Measurements from ENCODE around the gene MEMO1. TPM values are rescaled to one million over a fixed set of nuclear protein-coding genes. Genes with fewer than 3 reads are reported as not detected.

MEMO1 gene
- total and polyA plus RNA-seq, 12 donors, result 22.7 to 64.3 (median 42.3) TPM

- no peak overlapping the region for H3K4me3 ChIP-seq
- 23 to 35% (median 33%) methylated on average over 1 of the region's 1 CpG for WGBS, 4 donors
- no peaks in the 10 kb centered on the region for H3K27me3 ChIP-seq
- peak in 1 of 7 donors; percentile 14 for DNase-seq
- peaks cover 0 to 8% of the 10 kb centered on the region in 2 donors for H3K4me1 ChIP-seq (replicated peaks in 1 of 2)
- no peak for TF ChIP-seq POLR2A (IDR thresholded peaks at IDR 0.05)
- TF ChIP-seq, protein P1, sequence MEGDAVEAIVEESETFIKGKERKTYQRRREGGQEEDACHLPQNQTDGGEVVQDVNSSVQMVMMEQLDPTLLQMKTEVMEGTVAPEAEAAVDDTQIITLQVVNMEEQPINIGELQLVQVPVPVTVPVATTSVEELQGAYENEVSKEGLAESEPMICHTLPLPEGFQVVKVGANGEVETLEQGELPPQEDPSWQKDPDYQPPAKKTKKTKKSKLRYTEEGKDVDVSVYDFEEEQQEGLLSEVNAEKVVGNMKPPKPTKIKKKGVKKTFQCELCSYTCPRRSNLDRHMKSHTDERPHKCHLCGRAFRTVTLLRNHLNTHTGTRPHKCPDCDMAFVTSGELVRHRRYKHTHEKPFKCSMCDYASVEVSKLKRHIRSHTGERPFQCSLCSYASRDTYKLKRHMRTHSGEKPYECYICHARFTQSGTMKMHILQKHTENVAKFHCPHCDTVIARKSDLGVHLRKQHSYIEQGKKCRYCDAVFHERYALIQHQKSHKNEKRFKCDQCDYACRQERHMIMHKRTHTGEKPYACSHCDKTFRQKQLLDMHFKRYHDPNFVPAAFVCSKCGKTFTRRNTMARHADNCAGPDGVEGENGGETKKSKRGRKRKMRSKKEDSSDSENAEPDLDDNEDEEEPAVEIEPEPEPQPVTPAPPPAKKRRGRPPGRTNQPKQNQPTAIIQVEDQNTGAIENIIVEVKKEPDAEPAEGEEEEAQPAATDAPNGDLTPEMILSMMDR (IDR thresholded peaks at IDR 0.05), result no peak
- no peak overlapping the region for H3K27ac ChIP-seq
- H3K36me3 ChIP-seq (replicated peaks in 1 of 2), result peaks cover 0 to 9% of the 10 kb centered on the region in 2 donors
- intact Hi-C loops (cut with DNase I), result no loop called here
- no peaks in the 10 kb centered on the region for H3K9me3 ChIP-seq (replicated peaks in 1 of 3)
Measured at GRCh38 chr2:31945572-31945935, 65.3 kb downstream of the MEMO1 start.

DNA sequence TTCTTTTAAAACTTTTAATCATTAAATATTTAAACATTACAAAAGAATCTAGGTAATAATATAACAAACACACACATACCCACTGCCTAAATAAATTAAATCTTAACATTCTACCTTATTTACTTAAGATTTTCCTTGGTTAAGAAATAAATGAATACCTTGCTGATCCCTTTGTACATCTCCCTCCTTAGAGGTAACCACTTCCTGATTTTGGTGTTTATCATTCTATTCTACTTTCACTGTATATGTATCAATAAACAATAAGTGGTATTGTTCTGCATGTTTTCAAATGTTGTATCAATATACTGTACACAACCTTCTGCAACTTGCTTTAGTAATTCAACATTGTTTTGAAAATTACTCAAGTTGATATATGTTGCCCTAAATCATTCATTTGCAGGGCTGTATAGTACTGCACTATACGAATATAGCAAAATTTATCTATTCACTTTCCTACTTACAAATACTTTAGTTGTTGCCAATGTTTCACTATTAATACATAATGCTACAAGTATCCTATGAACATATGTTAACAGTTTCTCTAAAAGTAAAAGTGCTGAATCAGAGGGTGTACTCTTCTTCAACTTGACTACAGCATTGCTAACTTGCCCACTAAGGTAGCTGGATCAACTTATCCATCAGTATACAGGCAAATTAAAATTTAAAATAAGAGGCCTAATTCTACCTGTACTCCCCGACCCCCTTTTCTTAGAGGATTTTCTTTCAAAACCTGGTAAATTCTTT is 65.8 kb downstream of the MEMO1 start:
- H3K9me3 ChIP-seq (replicated peaks in 1 of 3), result no peaks in the 10 kb centered on the region
- peaks cover 0 to 9% of the 10 kb centered on the region in 2 donors for H3K36me3 ChIP-seq (replicated peaks in 1 of 2)
- WGBS, 4 donors, result 92 to 98% (median 93%) methylated on average over 2 of the region's 2 CpGs
- H3K27ac ChIP-seq, result no peak overlapping the region
- intact Hi-C loops (cut with DNase I), result no loop called here
- TF ChIP-seq, protein P1 (IDR thresholded peaks at IDR 0.05), result no peak
- TF ChIP-seq POLR2A (IDR thresholded peaks at IDR 0.05), result no peak
- H3K4me1 ChIP-seq (replicated peaks in 1 of 2), result peaks cover 0 to 8% of the 10 kb centered on the region in 2 donors
- no peak overlapping the region for H3K4me3 ChIP-seq
- no peak for DNase-seq
- H3K27me3 ChIP-seq, result no peaks in the 10 kb centered on the region

- Histone ChIP-seq H3K36me3 (replicated peaks in 1 of 2) (peaks cover 0 to 9% of the 10 kb centered on the region in 2 donors), H3K27me3 (no peaks in the 10 kb centered on the region), H3K4me3 (no peak overlapping the region), H3K9me3 (replicated peaks in 1 of 3) (no peaks in the 10 kb centered on the region), H3K4me1 (replicated peaks in 1 of 2) (peaks cover 0 to 8% of the 10 kb centered on the region in 2 donors), H3K27ac (no peak overlapping the region)
- WGBS, 4 donors, result 95 to 98% (median 97%) methylated on average over 3 of the region's 3 CpGs
- intact Hi-C loops (cut with DNase I), result no loop called here
- no peak for TF ChIP-seq POLR2A (IDR thresholded peaks at IDR 0.05)
- TF ChIP-seq, protein P1 (IDR thresholded peaks at IDR 0.05), result no peak
- DNase-seq, result no peak
Measured at GRCh38 chr2:31943636-31944225, 67.1 kb downstream of the MEMO1 start.

DNA sequence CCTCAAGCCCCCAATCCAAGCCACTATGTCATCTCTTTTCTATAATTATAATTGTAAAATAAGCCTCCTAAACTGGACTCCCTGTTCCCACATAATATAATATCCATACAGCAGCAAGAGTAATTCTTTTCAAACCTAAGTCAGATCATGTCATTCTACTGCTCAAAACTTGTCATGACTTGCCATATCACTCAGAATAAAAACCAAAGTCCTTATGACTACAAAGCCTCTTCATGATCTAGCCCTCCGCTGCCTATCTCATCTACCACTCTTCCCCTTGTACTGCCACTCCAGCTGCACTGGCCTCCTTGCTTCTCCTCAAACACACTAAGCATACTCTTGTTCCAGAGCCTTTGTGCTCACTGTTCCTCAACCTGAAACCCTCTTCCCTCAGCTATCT is 69.9 kb downstream of the MEMO1 start:
- Histone ChIP-seq H3K36me3 (replicated peaks in 1 of 2) (peaks cover 0 to 9% of the 10 kb centered on the region in 2 donors), H3K4me3 (no peak overlapping the region), H3K27me3 (no peaks in the 10 kb centered on the region), H3K4me1 (replicated peaks in 1 of 2) (peaks cover 0 to 8% of the 10 kb centered on the region in 2 donors), H3K9me3 (replicated peaks in 1 of 3) (no peaks in the 10 kb centered on the region), H3K27ac (no peak overlapping the region)
- TF ChIP-seq POLR2A (IDR thresholded peaks at IDR 0.05), result no peak
- TF ChIP-seq, protein P1 (IDR thresholded peaks at IDR 0.05), result no peak
- WGBS, 4 donors, result 100% methylated on average over 1 of the region's 1 CpG
- no peak for DNase-seq
- intact Hi-C loops (cut with DNase I), result no loop called here
